ENCODE data around the gene TMEM222.

DNA sequence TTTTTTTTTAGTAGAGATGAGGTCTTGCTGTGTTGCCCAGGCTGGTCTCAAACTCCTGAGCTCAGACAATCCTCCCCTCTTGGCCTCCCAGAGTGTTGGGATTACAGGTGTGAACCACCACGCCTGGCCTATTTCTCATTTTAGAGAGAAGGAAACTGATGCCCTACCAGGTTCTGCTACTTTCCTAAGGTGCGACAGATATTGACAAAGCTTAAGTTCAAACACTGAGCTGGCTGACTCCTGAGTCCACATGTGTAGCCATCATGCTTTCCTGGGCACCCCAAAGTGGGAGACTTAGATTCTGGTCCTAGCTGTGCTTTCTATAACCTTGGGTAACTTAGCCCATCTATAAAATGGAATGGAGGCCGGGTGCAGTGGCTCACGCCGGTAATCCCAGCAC, 5.1 kb upstream of the TMEM222 start:
- TF ChIP-seq EZH2 (IDR thresholded peaks at IDR 0.05; ENCODE audit: insufficient read depth, poor library complexity, severe bottlenecking) (no peak), EZH2phosphoT487 (IDR thresholded peaks at IDR 0.05; ENCODE audit: insufficient read depth, low read depth) (no peak)
